GM21786 (cell line): ENCODE measurements around the gene SLC9A6.
"Not testable (repeated sequence)": the region's sequence is repeated elsewhere in the genome, so short reads cannot be mapped to it uniquely, and the experiment has no call there.

Source experiments
- ATAC-seq: cut with Tn5 transposase; IDR thresholded peaks from one replicate; pipeline ENCODE4 v1.9.1; 2021; ENCODE audit not compliant: unreplicated experiment

SLC9A6 gene

DNA sequence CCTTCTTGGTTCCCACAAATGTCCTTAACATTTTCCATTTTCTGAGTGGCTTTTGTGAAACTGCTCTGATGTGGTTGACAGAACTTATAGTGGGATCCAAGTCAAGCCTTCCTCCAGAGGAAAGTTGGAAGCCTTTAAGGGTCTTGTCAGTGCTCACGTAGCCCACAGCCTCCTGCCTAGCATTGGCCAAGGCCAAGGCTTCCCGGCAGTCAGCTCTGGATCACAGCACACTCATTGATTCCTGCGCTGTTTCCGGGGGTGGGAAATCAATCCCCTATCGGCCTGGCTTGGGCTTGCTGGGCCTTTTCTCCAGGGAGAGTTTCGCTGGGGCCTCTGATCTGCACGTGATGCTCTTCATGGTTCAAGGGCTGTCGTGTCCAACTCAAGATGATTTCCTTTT, 76.1 kb downstream of the SLC9A6 start:
- no peak for ATAC-seq

DNA sequence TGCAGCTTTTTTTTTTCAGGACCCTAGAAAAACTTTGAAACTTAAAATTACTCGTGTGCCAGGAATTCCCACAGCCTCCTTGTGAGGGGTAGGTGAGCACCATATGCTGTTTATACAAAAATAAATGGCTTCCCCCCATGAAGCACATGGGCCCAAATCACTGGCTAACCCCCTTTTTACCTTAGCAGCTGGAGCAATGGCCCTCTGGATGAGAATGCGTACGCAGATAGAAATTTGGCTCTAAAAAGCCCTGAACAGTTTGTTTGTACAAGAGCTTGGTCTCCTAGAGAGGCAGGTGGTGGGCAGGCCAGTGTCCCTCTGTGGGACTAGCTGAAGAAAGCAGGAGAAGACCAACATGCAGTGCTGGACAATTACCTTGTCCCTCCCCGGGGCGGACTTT, 76.5 kb downstream of the SLC9A6 start:
- no peak for ATAC-seq

DNA sequence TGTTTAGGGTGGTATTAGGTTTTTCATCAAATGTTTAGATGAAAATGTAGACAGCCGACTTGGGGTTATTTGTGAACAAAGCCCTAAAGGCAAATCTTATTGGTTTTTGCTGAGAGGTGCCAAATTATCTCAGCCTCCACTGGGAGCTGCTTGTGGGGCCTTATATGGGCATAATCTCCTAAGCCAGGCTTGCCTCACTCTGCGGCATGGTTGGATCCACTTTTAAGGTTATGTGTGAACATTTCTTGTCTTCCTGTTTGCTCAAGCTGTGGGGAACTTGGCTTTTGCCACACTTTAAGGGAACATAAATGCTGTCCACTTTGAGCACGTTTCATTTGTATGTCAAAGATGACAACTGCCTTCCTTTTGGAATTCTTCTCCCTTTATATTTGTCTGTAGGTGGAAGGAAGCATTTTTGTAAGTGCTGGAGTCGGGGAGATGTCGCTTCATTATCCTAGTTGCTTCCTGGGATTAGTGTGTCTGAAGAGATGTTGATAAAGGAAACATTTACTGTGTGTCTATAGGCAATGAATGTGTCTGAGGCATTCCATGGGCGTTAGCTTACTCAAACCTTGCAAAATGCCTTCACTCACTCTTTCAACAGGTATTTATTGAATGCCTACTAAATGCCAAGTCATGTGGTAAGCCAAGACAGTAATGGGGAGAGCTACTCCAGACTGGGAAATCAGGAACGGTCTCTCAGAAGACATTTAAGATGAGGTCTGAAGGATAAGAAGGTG, 78.3 kb downstream of the SLC9A6 start:
- ATAC-seq = no peak

DNA sequence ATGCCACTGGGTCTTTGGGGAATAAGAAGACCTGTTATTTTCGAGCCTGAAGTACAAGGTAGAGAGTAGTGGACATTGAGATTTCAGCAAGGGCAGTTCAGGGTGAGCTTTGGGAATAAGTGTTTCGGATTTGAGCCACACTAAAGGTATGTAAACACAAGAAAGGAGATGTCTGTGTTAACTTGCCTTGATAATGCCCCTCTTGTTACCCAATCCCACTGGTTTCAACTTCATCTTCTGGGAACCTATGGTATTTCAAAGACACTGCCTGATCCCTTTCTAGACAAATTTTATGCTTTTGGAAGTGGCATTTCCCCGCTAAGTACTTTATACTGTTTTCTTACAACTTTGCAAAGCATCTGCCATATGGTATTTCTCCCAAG, 79.4 kb downstream of the SLC9A6 start:
- no peak for ATAC-seq

DNA sequence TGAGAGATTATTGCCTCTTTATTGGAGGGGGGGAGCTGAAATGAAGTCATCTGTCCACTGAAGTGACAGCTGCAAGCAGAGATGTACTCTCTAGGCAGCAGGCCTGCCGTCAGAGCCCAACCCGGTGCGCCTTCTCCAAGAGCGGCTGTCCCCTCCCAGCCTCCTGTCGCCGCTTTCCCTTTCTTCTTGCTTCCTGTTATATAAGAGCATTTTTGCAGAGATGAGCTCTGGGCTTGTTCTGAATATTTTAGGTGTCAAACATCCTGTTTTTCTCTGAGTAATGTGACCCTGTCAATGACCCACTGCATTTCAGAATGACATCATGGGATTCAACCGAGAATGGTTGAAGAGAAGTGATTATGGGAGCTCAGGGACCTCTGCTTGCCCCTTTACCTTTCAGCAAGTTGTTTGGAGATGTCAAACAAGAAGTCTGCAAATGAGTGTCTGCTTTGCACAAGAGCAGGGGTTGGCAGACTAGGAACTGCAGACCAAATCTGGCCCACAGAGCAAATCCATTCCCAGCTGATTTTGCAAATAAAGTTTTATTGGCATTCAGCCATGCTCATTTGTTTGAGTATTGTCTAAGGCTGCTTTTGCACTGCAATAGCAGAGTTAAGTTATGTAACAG, 79.9 kb downstream of the SLC9A6 start:
- ATAC-seq = no peak

DNA sequence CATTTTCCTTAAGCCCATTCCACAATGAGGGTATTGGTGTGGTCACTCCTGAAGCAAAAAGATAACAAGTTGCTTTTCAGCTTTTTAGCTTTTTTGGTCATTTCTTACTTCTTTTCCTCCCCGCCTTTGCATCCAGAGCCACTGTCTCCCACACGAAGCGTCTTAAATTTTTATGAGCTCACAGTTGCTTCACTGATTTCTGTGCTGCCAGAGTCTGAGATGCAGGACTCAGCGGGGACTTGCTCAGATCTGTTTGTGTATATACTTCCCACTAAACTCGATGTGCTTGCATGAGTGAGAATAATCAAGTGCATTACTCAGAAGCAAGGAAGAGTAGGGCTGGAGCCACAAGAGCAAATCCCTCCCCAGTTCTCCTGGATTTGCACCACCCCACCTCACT, 81.9 kb downstream of the SLC9A6 start:
- ATAC-seq = no peak

DNA sequence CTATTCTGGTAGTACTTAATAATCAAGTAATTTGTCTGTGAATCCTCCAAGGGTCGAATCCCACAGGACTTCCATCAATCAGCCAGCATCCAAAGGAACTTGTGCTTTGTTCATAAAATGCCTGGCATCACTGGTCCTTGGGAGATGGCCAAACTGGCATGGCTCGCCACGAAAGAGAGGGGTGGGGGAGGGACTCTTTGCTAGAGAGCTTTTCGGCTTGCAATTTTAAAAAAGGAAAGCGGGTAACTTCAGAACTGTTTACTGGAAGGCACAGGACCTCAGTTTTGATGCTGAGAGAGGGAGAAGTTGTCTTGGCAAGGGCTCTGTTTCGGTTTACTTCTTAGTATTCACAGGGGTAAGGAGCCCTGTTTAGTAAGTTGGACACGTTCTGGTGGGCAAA, 82.7 kb downstream of the SLC9A6 start:
- ATAC-seq = no peak

DNA sequence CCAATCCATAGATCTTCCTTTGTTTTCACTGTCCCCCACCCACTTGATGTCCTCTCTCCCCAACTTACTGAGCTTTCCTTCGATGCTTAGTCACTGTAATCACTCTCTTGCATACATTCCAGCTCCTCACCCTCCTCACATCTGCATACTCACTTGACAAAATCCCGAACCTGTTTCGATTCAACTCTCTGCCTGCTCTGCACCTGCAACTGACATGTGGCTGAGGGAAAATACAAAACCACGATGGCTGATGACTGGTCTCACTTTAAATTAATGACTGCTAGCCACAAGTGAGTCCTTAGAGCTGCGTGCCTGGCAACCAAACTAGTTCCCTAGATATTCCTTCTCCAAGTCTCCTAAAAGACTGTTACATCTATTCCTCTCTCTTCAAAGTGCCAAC, 91.7 kb downstream of the SLC9A6 start:
- ATAC-seq = no peak

DNA sequence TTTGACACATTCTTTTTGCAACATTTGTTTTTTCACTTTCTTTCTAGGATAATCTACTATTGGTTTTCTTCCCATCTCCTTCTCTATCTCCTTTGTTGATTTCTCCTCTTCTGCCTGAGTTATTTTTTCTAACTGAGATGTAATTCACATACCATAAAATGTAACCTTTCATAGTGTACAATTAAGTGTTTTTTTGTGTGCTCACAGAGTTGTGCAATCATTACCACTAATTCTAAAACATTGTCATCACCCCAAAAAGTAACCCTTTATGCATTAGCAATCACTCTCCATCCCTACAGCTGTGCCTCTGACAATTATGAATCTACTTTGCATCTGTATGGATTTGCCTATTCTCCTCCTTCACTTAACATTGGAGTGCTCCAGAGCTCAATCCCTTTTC, 95.5 kb downstream of the SLC9A6 start:
- no peak for ATAC-seq

DNA sequence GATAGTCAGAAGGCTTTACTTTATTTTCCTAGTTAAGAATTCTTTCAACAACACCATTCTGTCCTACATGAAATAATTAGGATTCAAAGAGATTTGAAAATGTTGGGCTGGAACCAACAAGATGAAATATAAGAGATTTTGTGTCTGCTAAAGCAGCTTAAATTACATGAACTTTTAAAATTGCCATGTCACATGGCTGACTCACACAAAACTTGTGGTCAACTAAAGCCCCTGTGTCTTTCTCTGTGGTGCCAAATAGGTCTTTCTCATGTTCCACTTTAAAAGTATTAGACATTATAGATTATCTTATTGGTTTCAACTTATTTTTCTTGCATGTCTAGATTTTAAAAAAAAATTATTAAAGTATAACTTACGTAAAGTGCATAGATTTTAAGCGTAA, 101.3 kb downstream of the SLC9A6 start:
- ATAC-seq = no peak

DNA sequence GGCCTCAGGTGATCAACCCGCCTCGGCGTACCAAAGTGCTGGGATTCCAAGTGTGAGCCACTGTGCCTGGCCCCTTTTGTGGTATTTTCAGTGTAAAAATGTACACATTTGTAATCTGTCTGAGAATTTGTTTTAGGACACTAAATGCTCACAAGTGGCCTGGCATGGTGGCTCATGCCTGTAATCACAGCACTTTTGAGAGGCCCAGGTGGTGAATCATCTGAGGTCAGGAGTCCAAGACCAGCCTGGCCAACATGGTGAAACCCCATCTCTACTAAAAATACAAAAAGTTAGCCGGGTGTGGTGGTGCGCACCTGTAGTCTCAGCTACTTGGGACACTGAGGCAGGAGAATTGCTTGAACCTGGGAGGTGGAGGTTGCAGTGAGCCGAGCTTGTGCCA, 106.7 kb downstream of the SLC9A6 start:
- not testable (repeated sequence) for ATAC-seq

DNA sequence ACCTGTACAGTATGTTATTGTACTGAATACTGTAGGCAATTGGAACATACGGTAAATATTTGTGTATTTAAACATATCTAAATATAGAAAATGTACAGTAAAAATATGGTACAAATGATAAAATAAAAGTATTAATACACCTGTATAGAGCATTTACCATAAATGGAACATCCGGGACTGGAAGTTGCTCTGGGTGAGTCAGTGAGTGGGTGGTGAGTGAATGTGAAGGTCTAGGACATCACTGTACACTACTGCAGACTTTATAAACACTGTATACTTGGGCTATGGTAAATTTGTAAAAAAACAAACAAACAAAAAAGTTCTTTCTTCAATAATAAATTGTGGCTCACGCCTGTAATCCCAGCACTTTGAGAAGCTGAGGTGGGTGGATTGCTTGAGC, 109.7 kb downstream of the SLC9A6 start:
- ATAC-seq = no peak
